GM12878 (cell line): ENCODE data around the gene VARS1. TPM values are rescaled to one million over a fixed set of nuclear protein-coding genes. Genes with fewer than 3 reads are reported as not detected.

ENCODE experiments used
- BCL3 ChIP-seq: IDR thresholded peaks from 2 replicates; pipeline ENCODE4 v1.6.1; 2011; ENCODE audit warnings: borderline replicate concordance, low read depth, mild to moderate bottlenecking, moderate library complexity, low read length; ENCODE audit not compliant: insufficient read depth, poor library complexity, severe bottlenecking
- EED ChIP-seq: sonication (generic); IDR thresholded peaks from 2 replicates; pipeline ENCODE4 v1.6.1; 2016; ENCODE audit warnings: antibody characterized with exemption, low read depth
- GABPA ChIP-seq: IDR thresholded peaks from 2 replicates; pipeline ENCODE4 v1.6.1; 2014; ENCODE audit warnings: antibody characterized with exemption, low read depth, mild to moderate bottlenecking, inconsistent platforms
- HSF1 ChIP-seq: fragments of 150-350 bp; IDR thresholded peaks from 2 replicates; pipeline ENCODE4 v1.6.1; 2014; ENCODE audit warnings: mild to moderate bottlenecking, low read depth, low read length
- IKZF1 ChIP-seq: fragments of 450-650 bp; conservative IDR thresholded peaks from 2 replicates; pipeline ENCODE4 v1.6.1; 2017; ENCODE audit warnings: antibody characterized with exemption, mild to moderate bottlenecking
- IKZF2 ChIP-seq, 2 experiments: fragments of 450-650 bp; IDR thresholded peaks; 2 replicates each; pipeline ENCODE4 v1.6.1; 2017; ENCODE audit warnings: mild to moderate bottlenecking in 2 of 2, moderate library complexity in 2 of 2
- NFIC ChIP-seq: IDR thresholded peaks from 2 replicates; pipeline ENCODE4 v1.6.1; 2012; ENCODE audit warnings: low read depth, mild to moderate bottlenecking, inconsistent platforms, low read length, moderate library complexity
- NFYB ChIP-seq: IDR thresholded peaks from 2 replicates; pipeline ENCODE4 v1.6.1; 2011; ENCODE audit warnings: low read depth, mild to moderate bottlenecking, low read length, improper control_type of control experiment, moderate library complexity; ENCODE audit not compliant: insufficient read depth
- PAX5 ChIP-seq: IDR thresholded peaks from 2 replicates; pipeline ENCODE4 v1.6.1; 2011; ENCODE audit warnings: low read depth, low read length, borderline replicate concordance
- PKNOX1 ChIP-seq: fragments of 450-650 bp; IDR thresholded peaks from 2 replicates; pipeline ENCODE4 v1.6.1; 2016; ENCODE audit warnings: mild to moderate bottlenecking
- RELB ChIP-seq: fragments of 450-650 bp; IDR thresholded peaks from 2 replicates; pipeline ENCODE4 v1.6.1; 2017; ENCODE audit warnings: low read depth, mild to moderate bottlenecking, moderate library complexity
- SIX5 ChIP-seq: IDR thresholded peaks from 2 replicates; pipeline ENCODE4 v1.6.1; 2011; ENCODE audit warnings: mild to moderate bottlenecking, low read depth, low read length, moderate library complexity; ENCODE audit not compliant: severe bottlenecking
- SRF ChIP-seq, 2 experiments: IDR thresholded peaks; 2 replicates each; pipeline ENCODE4 v1.6.1; 2011; ENCODE audit warnings: low read depth in 2 of 2, low read length in 2 of 2, mild to moderate bottlenecking in 1 of 2, moderate library complexity in 1 of 2
- TAF1 ChIP-seq: IDR thresholded peaks from 2 replicates; pipeline ENCODE4 v1.6.1; 2011; ENCODE audit warnings: mild to moderate bottlenecking, low read depth, low read length, borderline replicate concordance
- TCF7 ChIP-seq: IDR thresholded peaks from 2 replicates; pipeline ENCODE4 v1.6.1; 2014; ENCODE audit warnings: antibody characterized with exemption, borderline replicate concordance
- WRNIP1 ChIP-seq: IDR thresholded peaks from 2 replicates; pipeline ENCODE4 v1.6.1; 2011; ENCODE audit warnings: low read depth, low read length, improper control_type of control experiment, borderline replicate concordance
- YY1 ChIP-seq: IDR thresholded peaks from 2 replicates; pipeline ENCODE4 v1.6.1; 2011; ENCODE audit warnings: low read depth, mild to moderate bottlenecking, low read length
- polyA plus RNA-seq, 11 experiments: library from polyadenylated mRNA; depleted of rRNA in 4 of 11; unstranded in 6 of 11; stranded (reverse) in 5 of 11; fragments of >200 nt; fragmentation: Nextera tagmentation in 4 of 11; fragmentation: Illumina TruSeq in 1 of 11; extraction: Ambion mirVana in 4 of 11; extraction: Trizol in 1 of 11; gene quantifications; 1 replicate in 1 of 11; 2 replicates in 10 of 11; pipeline versions ENCODE4 v1.2.1 to v1.2.3, GENCODE V29; 2011 to 2016; ENCODE audit warnings: inconsistent platforms in 2 of 11, missing spikeins in 2 of 11, low read depth in 1 of 11
- total RNA-seq, 4 experiments: library from RNA; depleted of rRNA in 3 of 4; stranded (reverse); fragments of >200 nt in 3 of 4; fragmentation: Illumina TruSeq in 1 of 4; extraction: Trizol in 1 of 4; gene quantifications; 2 replicates each; pipeline versions ENCODE4 v1.2.1 to v1.2.3, GENCODE V29; 2013 to 2021
- TF ChIP-seq, protein P1 (sequence below): fragments of 450-650 bp; IDR thresholded peaks from 2 replicates; pipeline ENCODE4 v1.6.1; 2017; ENCODE audit warnings: mild to moderate bottlenecking, moderate library complexity

Gene VARS1
- total and polyA plus RNA-seq, 10 of the 15 experiments (the other 5 are each of a cell fraction or from before 2014, with no cell fraction given) = 1.2 to 243 (median 80.7) TPM

DNA sequence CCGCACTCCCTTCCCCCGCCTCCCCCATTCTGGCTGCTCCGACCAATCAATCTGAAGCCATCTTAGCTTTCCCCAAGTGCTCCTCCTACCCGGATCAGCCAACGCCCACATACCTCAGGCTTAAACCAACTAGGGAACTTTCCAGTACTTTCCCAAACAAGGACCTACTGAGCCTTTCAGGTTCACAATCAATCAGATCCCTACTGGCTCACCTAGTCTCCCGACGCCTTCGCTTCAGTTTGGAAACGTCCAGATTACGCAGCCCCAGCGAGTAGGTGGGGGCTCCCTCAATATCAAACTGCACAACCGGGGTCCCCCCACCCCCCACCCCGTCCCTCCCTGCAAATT lies 19.1 kb upstream of the VARS1 start (continued):
- TF ChIP-seq RELB (peak; percentile 75), PKNOX1 (peak; percentile 53), PAX5 (no peak), SRF (IDR thresholded peaks at IDR 0.05; ENCODE audit: low read depth in 2 of 2, low read length in 2 of 2) (no peak), GABPA (no peak), EED (peak; percentile 75), BCL3 (no peak), HSF1 (peak; percentile 92), TCF7 (no peak), WRNIP1 (no peak), NFIC (no peak), IKZF2 (IDR thresholded peaks at IDR 0.05) (peak; percentile 87), SIX5 (no peak), TAF1 (0 out of 2 replicates have a peak, but pooled peaks have one; percentile 31), YY1 (peak; percentile 68), NFYB (0 out of 2 replicates have a peak, but pooled peaks have one; percentile 12), IKZF1 (peak; percentile 80)
- TF ChIP-seq, protein P1, sequence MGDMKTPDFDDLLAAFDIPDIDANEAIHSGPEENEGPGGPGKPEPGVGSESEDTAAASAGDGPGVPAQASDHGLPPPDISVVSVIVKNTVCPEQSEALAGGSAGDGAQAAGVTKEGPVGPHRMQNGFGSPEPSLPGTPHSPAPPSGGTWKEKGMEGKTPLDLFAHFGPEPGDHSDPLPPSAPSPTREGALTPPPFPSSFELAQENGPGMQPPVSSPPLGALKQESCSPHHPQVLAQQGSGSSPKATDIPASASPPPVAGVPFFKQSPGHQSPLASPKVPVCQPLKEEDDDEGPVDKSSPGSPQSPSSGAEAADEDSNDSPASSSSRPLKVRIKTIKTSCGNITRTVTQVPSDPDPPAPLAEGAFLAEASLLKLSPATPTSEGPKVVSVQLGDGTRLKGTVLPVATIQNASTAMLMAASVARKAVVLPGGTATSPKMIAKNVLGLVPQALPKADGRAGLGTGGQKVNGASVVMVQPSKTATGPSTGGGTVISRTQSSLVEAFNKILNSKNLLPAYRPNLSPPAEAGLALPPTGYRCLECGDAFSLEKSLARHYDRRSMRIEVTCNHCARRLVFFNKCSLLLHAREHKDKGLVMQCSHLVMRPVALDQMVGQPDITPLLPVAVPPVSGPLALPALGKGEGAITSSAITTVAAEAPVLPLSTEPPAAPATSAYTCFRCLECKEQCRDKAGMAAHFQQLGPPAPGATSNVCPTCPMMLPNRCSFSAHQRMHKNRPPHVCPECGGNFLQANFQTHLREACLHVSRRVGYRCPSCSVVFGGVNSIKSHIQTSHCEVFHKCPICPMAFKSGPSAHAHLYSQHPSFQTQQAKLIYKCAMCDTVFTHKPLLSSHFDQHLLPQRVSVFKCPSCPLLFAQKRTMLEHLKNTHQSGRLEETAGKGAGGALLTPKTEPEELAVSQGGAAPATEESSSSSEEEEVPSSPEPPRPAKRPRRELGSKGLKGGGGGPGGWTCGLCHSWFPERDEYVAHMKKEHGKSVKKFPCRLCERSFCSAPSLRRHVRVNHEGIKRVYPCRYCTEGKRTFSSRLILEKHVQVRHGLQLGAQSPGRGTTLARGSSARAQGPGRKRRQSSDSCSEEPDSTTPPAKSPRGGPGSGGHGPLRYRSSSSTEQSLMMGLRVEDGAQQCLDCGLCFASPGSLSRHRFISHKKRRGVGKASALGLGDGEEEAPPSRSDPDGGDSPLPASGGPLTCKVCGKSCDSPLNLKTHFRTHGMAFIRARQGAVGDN = no peak
- TF ChIP-seq, all 136 proteins: peak for 17
